ENCODE results near the gene CENPO.

The CENPO gene

DNA sequence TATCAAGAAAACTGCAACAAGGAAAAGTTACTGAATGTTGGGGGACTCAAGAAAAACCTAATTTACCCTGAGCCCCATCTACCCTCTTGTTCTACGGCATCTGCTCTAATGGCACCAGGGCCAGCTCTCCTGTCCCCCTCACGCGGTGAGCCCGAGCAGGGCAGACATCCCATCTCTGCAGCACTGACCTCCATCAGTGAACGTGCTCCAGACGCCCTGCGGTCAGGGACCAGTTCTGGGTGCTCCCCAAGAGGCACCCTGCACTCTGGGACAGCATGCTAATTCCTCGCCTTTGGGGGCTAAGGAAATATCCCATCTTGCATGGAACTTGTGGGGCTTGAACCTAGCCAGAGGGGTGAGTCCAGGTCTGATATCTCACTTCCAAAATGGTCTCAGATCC is 43.0 kb downstream of the CENPO start:
- in situ Hi-C loops (cut with HindIII; ENCODE audit: low sequenced_read_pairs) = no loop called here

- in situ Hi-C loops (cut with HindIII; ENCODE audit: low sequenced_read_pairs) = no loop called here
Observed at GRCh38 chr2:24836706-24837105, 43.5 kb downstream of the CENPO start.

DNA sequence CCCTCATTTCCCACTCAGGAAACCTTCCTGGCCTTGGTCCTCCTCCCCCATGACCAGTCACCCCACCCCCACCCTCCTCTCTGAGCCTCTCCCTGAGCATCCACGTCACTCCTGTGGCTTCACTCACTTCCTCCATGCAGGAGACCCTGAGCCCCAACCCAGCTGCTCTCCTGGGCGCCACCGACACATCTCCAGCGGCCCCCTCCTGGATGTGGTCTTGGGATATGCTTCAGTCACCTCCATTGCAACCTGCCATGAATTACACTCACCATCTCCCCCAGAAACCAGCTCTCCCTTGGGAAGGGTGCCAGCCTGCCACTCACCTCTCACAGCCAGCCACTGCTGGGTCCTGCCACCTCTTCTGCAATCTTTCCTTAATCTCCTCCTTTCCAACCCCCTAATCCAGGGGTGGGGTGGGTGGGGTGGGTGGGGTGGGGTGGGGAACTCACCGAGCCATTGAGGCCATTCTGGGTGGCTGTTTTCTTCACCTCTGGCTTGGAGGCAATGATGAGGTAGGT is 44.8 kb downstream of the CENPO start:
- in situ Hi-C loops (cut with HindIII; ENCODE audit: low sequenced_read_pairs) = no loop called here

DNA sequence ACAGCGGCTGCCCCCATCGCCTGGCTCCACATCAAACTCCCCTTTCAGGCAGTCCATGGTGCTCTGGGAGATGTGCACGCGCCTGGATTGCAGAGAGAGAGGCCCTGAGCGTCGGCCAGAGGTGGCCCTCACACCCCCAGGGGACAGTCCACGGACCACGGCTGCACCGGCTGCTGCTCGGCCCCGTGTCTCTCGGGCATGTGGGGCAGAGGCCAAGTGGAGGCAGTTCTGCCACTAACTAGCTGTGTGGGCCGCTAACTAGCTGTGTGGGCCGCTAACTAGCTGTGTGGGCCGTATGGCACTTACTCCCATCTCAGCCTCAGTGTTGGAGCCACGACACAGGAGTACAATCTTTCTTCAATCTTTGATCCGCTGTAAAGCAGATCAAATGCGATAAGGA is 45.3 kb downstream of the CENPO start:
- in situ Hi-C loops (cut with HindIII; ENCODE audit: low sequenced_read_pairs) = no loop called here

GRCh38 chr2:24839729-24840128 is 46.5 kb downstream of the CENPO start:
- in situ Hi-C loops (cut with HindIII; ENCODE audit: low sequenced_read_pairs) = no loop called here

GRCh38 chr2:24840164-24840869 is 47.1 kb downstream of the CENPO start:
- in situ Hi-C loops (cut with HindIII; ENCODE audit: low sequenced_read_pairs) = no loop called here

DNA sequence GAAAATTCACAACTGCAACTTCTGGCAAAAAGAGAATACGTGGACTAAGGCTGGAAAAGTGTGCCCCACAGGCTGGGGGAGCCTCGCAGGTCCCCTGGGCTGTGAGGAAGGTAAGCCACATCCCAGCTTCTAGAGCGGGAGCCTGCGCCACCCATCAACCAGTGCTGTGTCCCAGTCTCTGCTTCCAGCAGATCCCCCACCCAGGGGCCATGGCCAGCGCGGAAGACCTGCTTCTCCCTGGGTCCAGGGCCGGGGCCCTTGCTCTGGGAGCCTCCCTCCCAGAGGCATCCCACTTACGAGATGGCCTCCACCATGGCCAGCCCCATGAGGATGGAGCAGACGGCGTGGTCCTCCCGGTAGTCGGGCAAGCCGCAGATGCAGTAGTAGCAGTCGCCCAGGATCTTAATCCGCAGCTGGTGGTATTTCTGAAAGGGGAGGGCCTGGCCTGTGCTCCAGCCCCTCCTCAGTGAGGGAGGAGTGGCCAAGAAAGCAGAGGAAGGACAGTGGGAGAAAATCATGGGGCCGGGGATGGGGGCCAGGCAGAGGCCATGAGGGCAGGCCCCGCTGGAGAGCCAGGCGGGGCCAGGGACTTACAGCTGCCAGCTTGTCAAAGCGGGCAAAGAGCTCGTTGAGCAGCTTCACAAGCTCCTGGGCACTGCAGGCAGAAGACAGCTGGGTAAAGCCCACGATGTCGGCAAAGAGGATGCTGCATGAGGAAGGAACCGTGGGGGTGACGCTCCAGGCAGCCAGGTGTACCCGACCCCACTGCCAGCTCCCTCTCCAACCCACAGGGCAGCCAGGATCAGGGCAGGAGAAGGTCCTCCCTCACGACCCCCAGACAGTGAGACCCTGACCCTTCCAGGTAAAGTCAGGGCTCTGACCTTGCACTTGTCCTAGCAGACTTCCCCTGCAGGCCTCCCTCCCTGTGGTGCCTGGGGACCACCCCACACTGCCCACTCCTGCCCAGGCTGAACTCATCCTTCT is 48.0 kb downstream of the CENPO start:
- in situ Hi-C loops (cut with HindIII; ENCODE audit: low sequenced_read_pairs) = no loop called here

- in situ Hi-C loops (cut with HindIII; ENCODE audit: low sequenced_read_pairs) = no loop called here
Observed at GRCh38 chr2:24842081-24843050, 49.1 kb downstream of the CENPO start.

- in situ Hi-C loops (cut with HindIII; ENCODE audit: low sequenced_read_pairs) = no loop called here
Observed at GRCh38 chr2:24843330-24843860, 50.2 kb downstream of the CENPO start.

DNA sequence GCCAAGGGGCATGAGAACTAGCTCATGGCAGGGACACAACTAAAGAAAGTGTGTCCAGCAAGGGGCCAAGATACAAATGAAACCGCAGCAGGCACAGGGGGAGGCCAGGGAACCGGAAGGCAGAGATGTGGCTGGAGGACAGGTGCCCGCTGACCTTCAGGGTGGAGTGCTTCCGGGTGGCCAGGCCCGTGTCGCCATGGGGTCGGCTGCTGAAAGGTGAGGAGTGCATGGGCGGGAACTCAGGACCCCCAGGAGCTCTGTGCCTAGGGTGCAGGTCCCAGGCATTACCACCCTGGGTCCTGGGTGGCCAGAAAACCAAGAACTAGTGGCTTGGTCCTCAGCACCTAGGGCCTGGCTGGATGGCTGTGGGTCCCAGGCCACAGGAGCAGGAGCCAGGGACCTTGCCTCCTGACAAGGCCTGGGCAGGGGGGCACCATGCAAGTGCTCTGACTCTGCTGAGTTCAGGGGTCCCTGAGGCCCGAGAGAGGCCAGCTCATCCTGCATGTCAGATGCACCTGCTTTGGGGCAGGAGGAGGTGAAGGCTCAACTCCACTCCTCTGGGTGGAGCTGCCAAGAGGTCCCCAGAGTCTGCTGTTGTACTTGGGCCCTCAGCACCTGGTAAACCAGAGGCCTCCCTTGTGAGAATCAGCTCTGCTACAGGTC is 50.9 kb downstream of the CENPO start:
- in situ Hi-C loops (cut with HindIII; ENCODE audit: low sequenced_read_pairs) = no loop called here

DNA sequence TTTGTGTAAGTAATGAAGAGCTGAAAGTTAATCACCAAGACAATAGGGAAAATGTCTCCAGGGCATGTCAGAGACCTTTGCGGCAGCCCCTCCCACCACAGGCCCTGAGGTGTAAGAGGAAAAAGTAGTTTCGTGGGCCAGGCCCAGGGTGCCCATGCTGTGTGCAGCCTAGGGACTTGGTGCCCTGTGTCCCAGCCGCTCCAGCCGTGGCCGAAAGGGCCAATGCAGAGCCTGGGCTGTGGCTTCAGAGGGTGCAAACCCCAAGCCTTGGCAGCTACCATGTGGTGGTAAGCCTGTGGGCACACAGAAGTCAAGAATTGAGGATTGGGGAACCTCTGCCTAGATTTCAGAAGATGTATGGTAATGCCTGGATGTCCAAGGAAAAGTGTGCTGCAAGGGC is 52.5 kb downstream of the CENPO start:
- in situ Hi-C loops (cut with HindIII; ENCODE audit: low sequenced_read_pairs) = no loop called here

- in situ Hi-C loops (cut with HindIII; ENCODE audit: low sequenced_read_pairs) = no loop called here
Observed at GRCh38 chr2:24850944-24851343, 57.7 kb downstream of the CENPO start.

GRCh38 chr2:24852026-24852425 is 58.8 kb downstream of the CENPO start:
- in situ Hi-C loops (cut with HindIII; ENCODE audit: low sequenced_read_pairs) = no loop called here

- in situ Hi-C loops (cut with HindIII; ENCODE audit: low sequenced_read_pairs) = no loop called here
Observed at GRCh38 chr2:24852431-24853020, 59.3 kb downstream of the CENPO start.

- in situ Hi-C loops (cut with HindIII; ENCODE audit: low sequenced_read_pairs) = no loop called here
Observed at GRCh38 chr2:24853046-24853445, 59.8 kb downstream of the CENPO start.

- in situ Hi-C loops (cut with HindIII; ENCODE audit: low sequenced_read_pairs) = no loop called here
Observed at GRCh38 chr2:24853996-24854395, 60.8 kb downstream of the CENPO start.

- in situ Hi-C loops (cut with HindIII; ENCODE audit: low sequenced_read_pairs) = no loop called here
Observed at GRCh38 chr2:24855022-24855622, 61.9 kb downstream of the CENPO start.

- in situ Hi-C loops (cut with HindIII; ENCODE audit: low sequenced_read_pairs) = no loop called here
Observed at GRCh38 chr2:24855726-24856125, 62.5 kb downstream of the CENPO start.

DNA sequence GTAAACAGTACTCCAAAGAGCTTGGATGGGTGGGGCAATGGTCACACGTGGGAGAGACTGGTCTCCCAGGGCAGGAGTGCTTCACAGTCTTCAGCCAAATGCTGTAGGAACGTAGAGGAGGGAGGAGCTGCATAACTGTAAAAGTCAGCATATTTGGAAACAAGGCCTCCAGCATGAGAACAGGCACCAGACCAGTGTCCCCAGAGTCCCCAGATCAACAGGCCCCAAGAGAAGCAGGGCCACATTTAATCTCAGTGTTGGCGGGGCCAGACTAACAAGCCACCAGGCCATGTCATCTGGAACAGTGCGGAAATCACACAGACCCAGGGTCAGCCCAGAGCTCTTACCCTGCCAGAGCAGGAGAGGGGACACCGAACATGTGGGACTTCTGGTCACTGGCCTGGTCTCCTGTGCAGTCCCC is 63.6 kb downstream of the CENPO start:
- in situ Hi-C loops (cut with HindIII; ENCODE audit: low sequenced_read_pairs) = no loop called here

Data from DLD1 (cell line).